Stimulated activated CD4-positive, alpha-beta T cell treated with anti-CD3 and anti-CD28 coated beads, TNF-alpha, amount 100 ng/mL, for 4 hours (primary cell): ENCODE results near the gene KCNMB1.

Experiments used
- DNase-seq, 3 experiments: peaks; one replicate each; pipeline ENCODE4 v3.0.0-alpha.2; 2020; ENCODE audit warnings: low read depth in 3 of 3

The KCNMB1 gene

DNA sequence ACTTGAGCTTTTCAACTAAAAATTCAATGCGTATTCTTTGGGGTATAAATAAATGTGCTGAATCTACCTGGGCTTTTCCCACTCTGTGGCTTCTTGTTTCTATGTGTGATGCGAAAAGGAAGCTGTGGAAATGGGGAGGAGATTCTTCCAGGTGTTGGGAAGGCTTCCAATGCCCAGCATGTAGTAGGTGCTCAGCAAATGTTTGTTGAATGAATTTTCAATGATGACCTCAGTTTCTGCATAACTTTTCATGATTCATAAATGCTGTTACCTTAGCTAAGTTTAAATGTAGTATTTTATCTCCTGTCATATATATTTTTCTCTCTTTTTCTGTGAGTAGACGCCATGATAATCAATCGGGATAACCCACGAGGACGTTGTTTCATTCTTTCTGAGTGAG is 25.6 kb upstream of the KCNMB1 start:
- DNase-seq: no peak

DNA sequence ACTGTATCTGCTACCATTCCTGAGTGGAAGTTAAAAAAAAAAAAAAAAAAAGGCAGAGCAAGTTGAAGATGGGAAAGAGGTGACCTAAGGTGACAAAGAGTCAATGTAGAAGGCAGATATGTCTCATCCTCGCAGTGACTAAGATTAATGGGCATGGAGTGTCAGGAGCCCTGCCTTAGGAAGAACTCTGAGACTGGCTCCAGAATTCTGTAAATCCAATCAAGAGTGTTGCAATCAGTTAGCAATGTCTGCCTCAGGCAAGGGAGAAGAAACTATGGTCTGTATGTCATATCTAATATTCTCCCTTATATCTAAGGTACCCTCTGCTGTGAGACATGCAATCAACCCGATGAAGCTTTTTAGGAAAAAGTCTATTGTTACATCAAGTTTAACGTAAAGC is 24.7 kb upstream of the KCNMB1 start:
- DNase-seq: no peak

DNA sequence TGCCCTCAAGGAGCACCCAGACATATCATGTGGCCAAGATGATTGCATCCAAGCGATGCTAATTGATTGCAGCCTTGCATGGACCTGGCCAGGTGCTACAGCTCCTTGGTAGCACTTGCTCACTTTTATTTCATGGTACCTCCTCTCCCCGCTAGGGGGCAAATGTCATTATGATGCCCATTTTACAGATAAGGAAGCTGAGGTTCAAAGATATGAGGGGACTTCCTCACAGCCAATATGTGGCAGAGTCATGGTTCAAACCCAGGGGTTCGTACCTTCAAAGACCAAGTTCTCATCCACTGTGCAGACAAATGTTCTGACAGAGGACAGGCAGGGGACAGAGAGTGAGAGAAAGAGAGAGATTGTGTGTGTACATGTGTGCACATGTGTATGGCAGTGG is 21.9 kb upstream of the KCNMB1 start:
- DNase-seq: no peak

DNA sequence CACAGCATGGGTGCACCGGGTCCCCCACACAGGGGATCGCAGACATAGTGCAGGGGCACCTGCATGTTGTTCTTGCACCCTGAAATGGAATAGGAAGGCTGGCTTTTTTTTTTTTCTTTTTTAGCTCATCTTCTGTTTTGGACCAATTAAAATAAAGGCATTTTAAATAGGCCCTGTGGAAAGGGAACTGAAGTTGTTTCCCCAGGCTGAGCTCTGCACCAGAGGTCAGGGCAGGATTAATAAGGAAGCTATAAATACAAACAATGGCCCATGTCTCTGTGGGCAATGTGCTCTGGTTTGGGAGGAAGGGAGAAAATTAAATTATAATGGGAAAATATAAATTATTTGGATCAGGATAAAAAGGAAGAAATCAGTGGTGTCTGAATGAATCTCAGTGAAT is 21.2 kb upstream of the KCNMB1 start:
- DNase-seq: no peak

DNA sequence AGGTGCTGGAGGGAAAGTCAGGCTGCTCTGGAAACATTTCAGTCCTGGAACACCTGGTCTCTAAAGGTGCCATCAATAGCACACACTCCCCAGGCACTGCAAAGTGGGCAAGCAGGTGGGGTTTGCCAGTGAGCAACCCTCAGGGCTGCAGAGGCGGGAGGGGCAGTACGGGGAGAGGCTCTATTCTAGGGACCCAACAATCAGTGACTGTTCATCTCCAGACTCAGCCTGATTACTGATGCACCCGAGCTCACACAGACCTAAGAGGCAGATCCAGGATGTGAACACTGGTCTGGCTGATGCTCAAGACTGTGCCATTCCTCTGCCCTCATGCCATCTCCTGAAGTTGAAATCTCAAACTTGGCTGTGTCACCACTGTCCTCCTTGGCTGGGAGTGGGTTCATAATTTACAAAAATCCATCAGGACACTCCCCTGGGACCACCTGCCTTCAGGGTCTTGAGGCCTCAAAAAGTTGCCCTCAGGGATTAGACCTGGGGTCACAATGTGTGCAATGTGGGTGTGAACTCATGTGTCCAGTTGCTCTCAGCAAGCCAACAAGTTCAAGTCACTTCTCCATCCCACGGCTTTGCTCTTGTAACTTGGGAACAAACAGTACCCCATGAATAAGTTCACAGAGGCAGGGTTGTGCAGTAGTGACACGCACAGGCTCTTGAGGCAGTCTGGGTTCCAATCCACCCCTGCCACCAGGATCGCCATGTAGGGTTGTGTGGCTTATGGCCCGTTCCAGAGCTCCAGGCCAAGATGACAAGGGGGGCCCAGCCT is 19.9 kb upstream of the KCNMB1 start:
- no peak for DNase-seq

DNA sequence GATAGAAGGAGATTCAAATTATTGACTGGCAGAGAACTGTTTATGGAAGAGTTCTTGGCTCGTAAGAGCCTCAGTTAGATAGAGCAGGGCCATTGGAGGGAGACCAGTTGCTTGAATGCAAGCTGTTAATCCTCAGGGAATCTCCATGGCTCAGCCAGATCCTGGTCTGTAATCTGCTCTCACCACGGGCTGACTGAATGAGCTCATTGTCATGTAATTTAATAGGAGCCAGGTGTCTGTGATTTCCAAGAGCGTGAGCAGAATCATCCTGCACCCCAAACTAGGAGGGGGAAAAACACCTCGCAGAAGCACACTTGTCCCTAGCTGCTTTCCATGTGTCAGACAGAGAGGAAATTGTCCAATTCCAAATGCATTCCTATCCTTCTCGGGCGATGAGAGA is 19.1 kb upstream of the KCNMB1 start:
- no peak for DNase-seq

DNA sequence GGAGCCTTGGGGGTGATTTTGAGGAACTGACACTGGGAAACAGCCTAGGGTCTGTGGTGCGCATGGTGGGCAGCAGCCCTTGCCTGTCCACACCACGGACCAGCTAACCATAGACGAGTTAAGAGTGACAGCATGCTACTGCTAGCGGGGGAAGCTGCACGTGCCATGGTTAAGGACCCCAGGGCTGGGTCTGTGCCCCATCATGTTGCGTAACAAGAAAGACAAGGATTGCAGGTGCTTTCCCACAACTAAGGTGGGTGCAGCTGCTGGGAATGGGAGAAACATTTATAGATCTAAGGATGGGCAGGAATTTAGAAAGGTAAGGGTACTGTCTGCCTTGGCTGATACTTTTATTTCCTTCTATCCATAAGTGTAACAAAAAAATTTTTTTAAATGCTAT is 17.9 kb upstream of the KCNMB1 start:
- DNase-seq: no peak

DNA sequence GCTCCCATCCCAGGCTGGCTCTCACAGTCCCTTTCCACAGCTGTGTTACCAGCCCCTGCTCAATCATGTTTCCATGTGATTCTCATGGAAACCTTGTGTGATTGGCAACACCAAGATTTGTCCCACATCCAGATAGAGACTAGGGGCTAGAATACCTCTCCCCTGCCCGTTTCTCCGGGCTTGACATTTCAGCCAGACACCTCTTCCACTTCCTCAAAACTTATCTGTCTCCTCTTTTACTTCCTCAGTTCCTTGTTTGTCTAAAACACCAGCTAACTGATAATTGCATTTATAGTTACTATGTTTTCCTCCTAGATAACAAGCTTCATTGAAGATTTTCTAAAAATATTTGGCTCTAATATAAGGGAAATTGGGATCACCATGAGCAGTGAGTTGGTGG is 16.6 kb upstream of the KCNMB1 start:
- DNase-seq: no peak

DNA sequence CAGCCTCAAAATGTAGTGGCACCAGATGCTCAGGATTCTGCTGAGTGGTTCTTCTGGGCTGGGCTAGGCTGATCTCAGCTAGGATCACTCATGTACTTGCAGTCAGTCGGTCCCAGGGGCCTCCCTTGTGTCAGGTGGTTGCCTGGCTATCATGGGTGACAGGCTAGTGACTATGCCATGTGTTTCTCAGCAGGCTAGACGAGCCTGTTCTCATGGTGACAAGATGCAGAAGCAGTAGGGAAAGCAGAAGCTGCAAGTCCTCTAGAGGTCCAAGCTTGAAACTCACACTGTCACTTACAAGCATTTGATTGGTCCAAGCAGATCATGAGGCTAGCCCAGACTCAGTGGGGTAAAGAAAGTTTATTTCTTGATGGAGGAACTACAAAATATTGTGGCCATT is 15.2 kb upstream of the KCNMB1 start:
- DNase-seq: no peak

DNA sequence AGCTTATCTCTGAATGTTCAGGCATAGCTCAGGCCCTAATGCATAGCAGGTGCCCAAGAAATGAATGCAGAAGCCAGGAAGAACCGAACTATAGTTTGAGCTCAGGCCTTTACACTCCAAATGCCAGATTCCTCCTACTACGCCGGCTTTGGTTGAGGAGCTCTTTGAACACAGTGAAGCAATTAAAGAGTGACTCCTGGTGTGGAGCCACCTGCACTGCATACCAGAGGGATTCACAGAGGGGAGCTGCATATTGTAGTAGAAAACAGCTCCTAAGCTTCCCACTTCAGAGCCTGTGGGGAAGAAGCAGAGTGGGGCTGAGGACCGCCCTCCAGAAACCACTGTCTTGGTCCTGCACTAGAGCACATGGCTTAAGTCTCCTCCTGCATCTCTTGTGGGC is 14.5 kb upstream of the KCNMB1 start:
- no peak for DNase-seq

DNA sequence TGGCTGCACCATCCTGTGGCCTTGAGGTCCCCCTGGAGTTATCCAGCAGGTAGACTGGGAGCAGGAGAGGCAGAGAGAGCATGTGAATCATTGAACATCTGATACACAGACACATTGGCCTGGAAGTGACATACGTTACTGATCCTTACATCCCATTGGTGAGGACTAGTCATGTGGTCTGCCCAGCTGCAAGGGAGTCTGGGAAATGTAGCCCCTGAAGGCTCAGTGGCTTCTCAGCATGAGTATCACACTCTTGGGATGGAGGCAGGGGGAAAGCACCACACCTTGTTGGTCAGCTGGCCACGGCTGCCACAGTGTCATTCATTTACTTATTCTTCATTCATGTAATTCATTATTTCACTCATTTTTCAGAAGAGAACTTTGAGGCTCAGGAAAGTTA is 13.3 kb upstream of the KCNMB1 start:
- no peak for DNase-seq

DNA sequence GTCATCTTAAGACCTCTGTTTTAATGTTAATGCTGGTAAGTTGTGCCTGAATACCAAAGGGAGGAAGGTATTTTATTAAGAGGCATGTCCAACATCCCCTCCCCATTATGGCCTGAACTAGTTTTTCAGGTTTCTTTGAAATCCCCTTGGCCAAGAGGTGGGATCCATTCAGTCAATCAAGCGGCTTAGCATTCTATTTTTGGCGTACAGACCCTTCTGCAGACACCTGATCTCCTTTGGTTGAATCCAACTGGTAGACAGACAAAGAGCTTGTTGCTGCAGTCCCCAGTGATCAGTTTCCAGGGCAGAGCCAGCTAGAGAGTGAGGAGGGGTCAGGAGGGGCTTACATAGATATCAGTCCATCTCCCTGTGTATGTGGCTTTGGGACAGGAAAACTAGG is 7.9 kb upstream of the KCNMB1 start:
- DNase-seq: no peak

DNA sequence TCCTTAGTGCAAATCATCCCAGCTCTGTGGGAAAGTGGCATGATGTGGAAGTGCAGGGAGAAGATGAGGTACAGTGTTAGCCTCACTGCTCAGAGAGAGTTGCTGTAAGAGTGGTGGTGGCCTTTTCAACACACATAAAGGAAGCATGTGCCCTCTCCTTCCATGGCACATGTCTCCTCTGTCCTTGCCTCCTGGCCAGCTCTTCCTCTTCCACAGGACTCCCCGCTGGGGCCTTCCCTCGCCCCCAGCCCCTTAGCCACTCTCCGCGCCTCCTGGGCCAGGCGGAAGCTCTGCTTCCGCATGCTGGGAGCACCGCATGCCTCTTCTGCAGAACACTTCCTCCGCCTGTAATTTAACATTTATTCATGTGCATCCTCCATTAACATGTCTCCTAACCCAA is 4.8 kb upstream of the KCNMB1 start:
- DNase-seq: no peak

DNA sequence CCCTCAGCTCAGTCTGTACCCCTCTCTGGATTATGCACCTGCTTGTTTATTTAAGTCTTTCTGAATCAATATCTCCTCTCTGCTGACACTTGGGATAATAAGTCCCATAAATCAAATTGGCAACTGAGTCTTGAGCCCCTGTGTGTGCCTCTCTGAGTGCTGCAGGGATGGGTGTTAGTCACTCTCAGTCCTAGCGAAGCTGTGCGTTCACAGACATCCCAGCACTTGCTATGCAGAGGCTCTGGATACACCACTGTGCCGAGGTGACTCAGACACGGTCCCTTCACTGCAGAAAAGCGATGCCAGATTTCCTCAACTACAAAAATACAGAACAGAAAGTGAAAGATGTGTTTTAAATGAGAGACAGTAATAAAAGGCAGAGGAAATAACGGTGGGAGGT is 4.1 kb upstream of the KCNMB1 start:
- DNase-seq: peak in 2 of 3 experiments; percentile 9 to 18

DNA sequence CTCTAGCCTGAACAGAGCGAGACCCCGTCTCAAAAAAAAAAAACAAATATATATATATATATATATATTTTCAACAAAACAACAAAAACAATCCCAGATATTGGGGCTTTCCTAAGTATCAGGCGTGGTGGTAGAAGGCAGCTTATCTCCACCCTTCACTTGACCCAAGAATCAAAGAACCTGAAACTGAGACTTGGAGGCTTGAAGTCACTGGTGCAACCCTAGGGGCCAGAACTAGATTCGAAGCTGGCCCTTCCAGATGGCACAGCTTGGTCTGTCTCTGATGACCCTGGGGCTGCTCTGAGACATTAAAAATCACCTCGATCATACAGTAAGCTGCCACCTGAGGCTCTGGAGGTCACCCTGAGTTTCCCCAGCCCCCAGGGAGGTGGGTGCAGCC is 1.3 kb upstream of the KCNMB1 start:
- DNase-seq: no peak

DNA sequence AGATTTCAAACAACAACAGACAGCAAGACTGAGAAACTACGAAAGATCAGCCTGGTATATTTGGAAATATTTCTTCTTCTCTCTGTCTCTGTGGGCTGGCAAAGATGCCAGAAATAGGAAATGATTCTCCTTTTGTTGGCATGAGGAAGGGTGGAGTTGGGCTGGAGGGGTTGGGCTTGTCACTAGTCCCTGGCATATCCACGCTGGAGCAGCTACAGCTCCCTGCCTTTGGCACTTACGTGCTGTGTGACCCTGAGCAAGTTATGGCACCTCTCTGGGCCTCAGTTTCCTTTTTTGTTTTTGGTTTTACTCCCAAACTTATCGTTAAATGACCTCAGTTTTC is 354 bp upstream of the KCNMB1 start:
- DNase-seq: no peak

DNA sequence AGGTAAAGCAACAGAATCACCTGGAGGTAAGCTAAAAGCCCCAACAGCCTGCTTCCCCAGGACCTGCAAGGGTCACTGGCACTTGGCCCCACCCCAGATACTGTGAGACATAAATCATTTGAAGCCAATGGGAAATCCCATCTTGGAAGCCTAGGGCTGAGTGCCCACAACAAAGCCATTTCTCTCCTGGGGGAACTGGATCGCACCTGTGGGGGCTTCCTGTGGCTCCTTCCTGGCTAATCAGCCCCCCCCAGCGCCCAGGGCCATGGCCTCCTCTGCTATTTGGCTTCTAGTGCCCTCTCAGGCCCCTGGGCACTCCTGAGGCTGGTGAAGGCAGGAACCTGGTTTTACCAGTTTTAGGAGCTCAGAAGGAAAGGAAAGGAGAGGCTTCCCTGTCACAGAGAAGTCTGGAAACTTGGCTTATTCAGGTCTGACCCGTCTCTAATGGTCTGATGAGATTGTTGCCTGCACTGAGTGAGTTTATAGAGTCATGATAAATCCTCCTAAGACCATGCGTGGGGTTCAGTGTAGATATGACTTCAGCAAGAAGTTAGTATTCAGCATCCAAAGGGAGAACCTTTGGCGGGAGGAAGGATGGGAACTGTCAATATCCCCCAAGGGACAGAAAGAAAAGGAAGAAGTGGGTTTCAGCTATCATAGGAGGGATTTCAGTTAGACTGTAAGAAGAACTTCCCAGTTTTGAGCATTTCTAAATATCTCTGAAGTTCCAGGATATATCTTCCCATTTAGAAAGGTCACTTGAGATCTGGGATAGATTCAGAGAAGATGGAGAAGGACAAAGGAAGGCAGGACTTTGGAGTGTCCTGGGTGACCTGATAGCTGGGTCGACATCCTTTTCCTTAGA is 1.2 kb downstream of the KCNMB1 start:
- no peak for DNase-seq

DNA sequence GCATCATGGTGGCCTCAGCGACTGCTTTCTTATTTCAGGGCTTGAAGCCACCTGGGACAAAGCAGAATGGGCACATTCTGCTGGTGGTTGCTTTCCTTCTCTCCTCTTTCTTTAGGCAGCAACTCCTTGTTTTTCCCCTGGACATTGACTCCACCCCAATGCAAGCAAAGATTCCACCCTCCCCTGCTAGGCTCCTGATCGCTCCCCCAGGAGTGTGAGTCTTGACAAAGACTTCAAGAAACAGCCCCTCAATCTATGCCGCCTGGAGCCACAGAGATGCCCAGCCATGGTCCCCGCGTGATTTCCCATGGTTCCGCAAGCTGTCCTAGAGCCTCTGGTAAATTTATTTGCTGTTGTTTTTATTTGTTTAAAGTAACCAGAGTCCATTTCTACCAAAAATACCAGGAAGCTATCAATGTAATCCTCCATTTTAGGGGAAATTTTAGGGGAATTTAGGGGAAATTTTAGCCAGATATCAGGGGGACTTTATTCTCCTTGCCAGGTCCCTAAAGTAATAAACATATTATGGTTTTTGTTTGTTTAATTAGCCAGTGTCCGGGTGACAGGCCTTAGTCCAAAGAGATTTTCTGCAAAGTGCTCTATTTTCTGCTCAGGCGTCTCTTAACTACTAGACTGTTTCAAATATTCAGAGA is 2.3 kb downstream of the KCNMB1 start:
- DNase-seq: no peak

DNA sequence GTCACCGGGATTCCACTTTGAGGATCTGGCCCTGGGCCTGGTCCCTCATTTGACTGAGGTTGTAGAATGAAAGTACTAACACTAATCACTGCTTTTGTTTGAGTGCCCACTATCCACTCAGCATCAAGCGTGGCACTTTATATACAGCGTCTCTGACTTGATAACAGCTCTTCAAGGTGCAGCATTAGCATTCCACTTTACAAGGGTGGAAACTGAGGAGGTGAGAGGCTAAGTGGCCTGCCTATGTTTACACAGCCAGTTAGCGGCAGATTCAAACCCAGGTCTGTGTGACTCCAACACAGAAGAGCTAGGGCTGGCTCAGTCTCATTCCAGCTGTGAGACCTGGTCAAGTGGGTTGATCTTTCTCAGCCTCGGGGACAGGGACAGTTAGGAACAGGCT is 5.9 kb downstream of the KCNMB1 start:
- no peak for DNase-seq

DNA sequence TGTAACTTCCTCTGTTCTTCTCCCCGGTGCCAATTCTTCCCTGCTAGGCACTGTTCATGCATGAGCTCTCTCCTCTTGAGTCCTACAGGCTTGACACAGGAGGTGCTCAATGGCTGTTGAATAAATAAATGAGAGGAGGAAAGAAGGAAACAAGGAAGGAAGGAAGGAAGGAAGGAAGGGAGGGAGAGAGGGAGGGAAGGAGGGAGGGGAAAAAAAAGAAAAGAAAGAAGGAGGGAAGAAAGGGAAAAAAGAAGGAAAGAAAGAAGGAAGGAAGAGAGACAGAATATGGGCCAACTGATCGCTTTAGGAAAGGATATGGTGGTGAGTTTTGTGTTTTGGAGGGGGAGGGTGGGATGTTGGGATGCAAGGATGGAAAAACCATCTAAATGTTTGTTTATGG is 6.4 kb downstream of the KCNMB1 start:
- no peak for DNase-seq

DNA sequence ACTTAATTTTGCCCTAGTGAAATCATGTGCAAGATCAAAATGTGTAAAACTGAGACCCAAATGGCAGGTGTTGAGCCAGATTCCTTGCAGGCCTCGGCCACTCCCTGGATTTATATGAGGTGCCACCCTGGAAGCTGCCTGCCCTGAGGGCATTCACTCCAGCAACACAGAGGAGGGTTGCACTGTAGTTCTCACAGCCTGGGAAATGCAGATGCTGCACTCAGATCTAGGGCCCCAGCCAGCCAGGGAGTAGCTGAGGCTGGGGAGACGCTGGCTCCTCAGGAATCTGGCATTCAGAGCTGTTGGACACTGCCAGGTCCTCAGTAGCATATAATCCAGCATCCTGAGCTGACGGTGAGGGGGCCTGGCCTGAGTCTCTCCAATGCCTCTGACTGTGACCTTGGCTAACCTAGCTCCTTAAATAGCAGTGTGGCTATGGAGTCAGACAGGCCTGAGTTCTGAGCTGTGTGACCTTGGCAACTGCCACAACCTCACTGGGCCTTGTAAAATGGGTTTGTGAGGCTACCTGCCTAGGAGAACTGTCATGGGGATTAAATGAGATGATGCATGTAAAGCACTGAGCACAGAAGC is 8.7 kb downstream of the KCNMB1 start:
- DNase-seq: no peak

DNA sequence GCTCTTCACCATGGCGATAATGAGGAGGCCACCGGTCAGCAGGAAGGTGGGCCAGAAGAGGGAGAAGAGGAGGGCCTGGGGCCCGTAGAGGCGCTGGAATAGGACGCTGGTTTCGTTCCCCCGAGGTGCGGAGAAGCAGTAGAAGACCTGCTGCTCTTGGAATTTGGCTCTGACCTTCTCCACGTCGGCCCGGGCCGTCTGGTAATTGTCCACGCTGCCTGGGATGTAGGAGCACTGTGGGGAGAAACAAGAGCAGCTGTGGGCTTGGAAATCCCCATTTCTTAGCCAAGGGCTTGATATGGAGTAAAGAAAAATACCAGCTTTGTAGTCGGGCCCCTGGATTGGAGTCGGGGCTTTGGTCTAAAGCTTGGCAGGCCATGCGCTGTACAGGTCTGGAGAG is 10.4 kb downstream of the KCNMB1 start:
- no peak for DNase-seq

DNA sequence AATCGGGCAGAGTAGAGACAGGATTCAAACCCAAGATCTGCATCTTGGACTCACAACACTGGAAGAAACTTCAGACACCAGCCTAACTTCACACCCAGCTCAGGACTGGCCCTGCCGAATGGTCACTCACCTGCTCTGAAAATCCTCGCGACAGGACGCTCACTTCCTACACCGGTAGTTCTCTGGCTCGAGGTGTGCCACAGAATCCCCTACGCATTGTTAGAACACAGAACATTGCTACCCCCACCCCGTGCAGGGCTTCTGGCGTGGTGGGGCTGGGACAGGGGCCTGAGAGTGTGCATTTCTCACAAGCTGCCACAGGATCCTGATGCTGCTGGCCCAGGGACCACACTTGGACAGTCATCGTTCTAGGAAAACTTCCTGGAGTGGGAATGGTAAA is 12.1 kb downstream of the KCNMB1 start:
- no peak for DNase-seq
